K562 (cell line): ENCODE measurements around the gene TSC22D2.

Source experiments
- BCL6 ChIP-seq: fragments of 250-450 bp; sonication (Bioruptor Pico); IDR thresholded peaks from 2 replicates; pipeline ENCODE4 v1.4.0; 2020
- GTF2F1 ChIP-seq: IDR thresholded peaks from 2 replicates; pipeline ENCODE4 v1.6.1; 2011; ENCODE audit warnings: low read depth, low read length, improper control_type of control experiment
- ZNF280B ChIP-seq: fragments of 250-450 bp; sonication (Bioruptor Pico); IDR thresholded peaks from 2 replicates; pipeline ENCODE4 v1.5.1; 2021; ENCODE audit warnings: mild to moderate bottlenecking

DNA sequence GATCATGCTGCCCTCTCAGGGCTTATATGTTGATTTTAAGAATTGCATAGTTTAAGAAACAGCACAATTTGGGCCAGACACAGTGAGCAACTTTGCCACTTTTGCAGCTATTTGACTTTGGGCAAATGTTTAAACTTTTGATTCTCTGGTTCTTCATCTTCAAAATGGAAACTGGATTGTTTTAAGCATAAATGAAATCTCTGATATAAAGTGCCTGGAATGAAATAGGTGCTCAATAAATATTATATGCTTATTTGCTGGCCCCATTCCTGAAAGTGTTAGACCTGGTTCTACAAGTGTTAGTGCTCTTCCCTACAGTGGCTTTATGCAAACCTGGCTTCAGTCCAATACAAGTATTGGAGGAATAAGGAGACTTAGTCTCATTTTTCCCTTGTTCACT is 33.1 kb upstream of the TSC22D2 start:
- TF ChIP-seq GTF2F1 (no peak), BCL6 (CRISPR knock-in tag) (no peak), ZNF280B (CRISPR knock-in tag) (no peak)
